ENCODE results near the gene SLC16A2.
A peak's percentile ranks its signal among the peaks of the same experiment; 100 is the strongest.

SLC16A2 gene

DNA sequence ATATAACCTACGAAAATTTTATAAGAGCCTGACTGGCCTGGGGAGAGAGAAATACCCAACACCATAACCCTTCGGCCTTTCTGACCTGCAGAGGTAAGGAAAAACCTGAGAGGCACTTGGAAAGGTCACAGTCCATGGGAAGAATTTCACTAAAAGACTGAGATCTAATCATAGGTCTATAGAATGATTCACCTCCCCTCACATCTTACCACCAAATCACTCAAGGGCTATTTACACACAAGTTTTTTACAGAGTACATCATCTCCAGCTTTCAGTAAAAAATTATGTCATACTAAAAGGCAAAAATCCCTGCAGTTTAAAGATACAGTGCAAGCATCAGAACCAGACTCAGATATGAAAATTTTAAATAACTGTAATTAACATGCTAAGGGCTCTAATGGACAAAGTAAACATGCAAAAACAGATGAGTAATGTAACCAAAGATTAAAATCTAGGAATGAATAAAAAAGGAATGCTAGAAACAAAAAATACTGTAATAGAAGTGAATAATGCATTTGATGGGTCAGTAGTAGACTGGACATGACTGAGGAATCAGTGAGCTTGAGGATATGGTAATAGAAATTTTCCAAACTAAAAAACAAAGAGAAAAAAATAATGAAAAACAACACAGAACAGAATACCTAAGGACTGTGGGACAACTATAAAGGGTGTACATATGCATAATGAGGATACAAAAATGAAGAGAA lies 32.1 kb upstream of the SLC16A2 start:
- TF ChIP-seq MYC (IDR thresholded peaks at IDR 0.05; ENCODE audit: low read depth, low read length), result no peak
- TF ChIP-seq POLR2A (IDR thresholded peaks at IDR 0.05; ENCODE audit: extremely low read depth, insufficient read length), result no peak
- no peak for DNase-seq (ENCODE audit: low read depth)
- no peak overlapping the region for H3K4me3 ChIP-seq (ENCODE audit: low read depth, low read length)

DNA sequence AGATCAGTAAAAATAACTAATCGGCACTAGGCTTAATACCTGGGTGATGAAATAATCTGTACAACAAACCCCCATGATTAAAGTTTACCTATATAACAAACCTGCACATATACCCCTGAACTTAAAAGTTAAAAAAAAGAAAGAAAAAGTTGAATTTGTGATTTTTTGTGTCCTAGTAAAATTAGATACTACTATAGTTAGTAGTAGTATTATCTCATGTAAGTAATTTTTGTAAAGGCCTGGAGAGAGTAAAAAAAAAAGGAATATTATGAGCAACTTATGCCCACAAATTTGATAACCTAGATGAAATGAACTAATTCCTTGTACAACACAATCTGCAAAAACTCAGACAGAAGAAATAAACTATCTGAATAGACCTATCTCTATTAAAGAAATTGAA lies 25.7 kb upstream of the SLC16A2 start:
- no peak for TF ChIP-seq MYC (IDR thresholded peaks at IDR 0.05; ENCODE audit: low read depth, low read length)
- TF ChIP-seq, protein P1, sequence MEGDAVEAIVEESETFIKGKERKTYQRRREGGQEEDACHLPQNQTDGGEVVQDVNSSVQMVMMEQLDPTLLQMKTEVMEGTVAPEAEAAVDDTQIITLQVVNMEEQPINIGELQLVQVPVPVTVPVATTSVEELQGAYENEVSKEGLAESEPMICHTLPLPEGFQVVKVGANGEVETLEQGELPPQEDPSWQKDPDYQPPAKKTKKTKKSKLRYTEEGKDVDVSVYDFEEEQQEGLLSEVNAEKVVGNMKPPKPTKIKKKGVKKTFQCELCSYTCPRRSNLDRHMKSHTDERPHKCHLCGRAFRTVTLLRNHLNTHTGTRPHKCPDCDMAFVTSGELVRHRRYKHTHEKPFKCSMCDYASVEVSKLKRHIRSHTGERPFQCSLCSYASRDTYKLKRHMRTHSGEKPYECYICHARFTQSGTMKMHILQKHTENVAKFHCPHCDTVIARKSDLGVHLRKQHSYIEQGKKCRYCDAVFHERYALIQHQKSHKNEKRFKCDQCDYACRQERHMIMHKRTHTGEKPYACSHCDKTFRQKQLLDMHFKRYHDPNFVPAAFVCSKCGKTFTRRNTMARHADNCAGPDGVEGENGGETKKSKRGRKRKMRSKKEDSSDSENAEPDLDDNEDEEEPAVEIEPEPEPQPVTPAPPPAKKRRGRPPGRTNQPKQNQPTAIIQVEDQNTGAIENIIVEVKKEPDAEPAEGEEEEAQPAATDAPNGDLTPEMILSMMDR (IDR thresholded peaks at IDR 0.05; ENCODE audit: low read depth, low read length), result no peak
- TF ChIP-seq, protein P2, sequence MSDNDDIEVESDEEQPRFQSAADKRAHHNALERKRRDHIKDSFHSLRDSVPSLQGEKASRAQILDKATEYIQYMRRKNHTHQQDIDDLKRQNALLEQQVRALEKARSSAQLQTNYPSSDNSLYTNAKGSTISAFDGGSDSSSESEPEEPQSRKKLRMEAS (IDR thresholded peaks at IDR 0.05; ENCODE audit: low read depth, low read length), result no peak
- no peak for TF ChIP-seq POLR2A (IDR thresholded peaks at IDR 0.05; ENCODE audit: extremely low read depth, insufficient read length)
- no peak overlapping the region for H3K4me3 ChIP-seq (ENCODE audit: low read depth, low read length)
- no peak for DNase-seq (ENCODE audit: low read depth)

DNA sequence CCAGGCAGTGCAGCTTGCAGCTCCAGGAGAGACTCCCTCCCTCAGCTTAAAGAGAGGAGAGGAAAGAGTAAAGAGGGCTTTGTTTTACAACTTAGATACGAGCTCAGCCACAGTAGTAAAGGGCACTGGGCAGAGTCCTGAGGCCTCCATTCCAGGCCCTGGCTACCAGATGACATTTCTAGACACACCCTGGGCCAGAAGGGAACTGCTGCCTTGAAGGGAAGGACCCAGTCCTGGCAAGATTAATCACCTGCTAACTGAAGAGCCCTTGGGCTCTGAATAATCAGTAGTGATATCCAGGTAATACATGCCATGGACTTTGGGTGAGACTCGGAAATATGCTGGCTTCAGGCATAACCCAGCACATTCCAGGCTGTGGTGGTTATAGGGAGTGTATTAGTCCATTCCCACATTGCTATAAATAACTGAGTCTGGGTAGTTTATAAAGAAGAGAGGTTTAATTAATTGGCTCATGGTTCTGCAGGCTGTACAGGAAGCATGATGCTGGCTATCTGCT lies 15.3 kb upstream of the SLC16A2 start:
- H3K4me3 ChIP-seq (ENCODE audit: low read depth, low read length), result no peak overlapping the region
- TF ChIP-seq, protein P2 (IDR thresholded peaks at IDR 0.05; ENCODE audit: low read depth, low read length), result no peak
- no peak for TF ChIP-seq POLR2A (IDR thresholded peaks at IDR 0.05; ENCODE audit: extremely low read depth, insufficient read length)
- TF ChIP-seq MYC (IDR thresholded peaks at IDR 0.05; ENCODE audit: low read depth, low read length), result no peak
- DNase-seq (ENCODE audit: low read depth), result no peak

DNA sequence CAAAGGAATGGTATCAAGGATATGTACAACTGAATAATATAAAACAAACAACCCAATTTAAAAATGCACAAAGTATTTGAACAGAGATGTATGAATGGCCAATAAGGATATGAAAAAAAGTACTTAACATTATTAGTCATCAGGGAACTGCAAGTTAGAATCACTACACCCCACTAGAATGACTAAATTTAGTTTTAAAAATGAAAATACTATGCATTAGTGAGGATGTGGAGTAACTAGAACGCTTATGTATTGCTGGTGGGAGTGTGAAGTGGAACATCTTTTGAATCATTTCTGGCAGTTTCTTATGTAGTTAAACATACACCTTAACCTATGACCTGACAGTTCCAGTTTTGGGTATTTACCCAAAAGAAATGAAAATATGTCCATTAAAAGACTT lies 13.0 kb upstream of the SLC16A2 start:
- TF ChIP-seq POLR2A (IDR thresholded peaks at IDR 0.05; ENCODE audit: extremely low read depth, insufficient read length) (no peak), MYC (IDR thresholded peaks at IDR 0.05; ENCODE audit: low read depth, low read length) (no peak)
- TF ChIP-seq, protein P1 (IDR thresholded peaks at IDR 0.05; ENCODE audit: low read depth, low read length), result no peak
- TF ChIP-seq, protein P2 (IDR thresholded peaks at IDR 0.05; ENCODE audit: low read depth, low read length), result no peak
- no peak overlapping the region for H3K4me3 ChIP-seq (ENCODE audit: low read depth, low read length)
- no peak for DNase-seq (ENCODE audit: low read depth)

DNA sequence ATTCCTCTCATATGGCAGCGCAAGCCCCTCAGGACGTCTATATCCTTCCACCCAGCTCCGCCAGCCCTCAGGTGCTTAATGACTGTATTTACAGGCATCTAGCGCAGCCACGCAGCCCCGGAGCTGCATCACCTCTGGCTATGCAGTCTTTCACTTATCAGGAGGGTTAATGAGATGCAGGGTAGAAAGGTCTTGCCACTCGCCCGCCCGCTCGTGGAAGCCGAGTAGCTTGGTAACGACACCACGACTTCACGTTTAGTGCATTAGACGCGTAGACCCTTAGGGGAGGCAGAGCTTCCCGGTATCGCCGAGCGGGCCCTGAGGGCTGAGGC lies 1.5 kb upstream of the SLC16A2 start:
- DNase-seq (ENCODE audit: low read depth), result no peak

DNA sequence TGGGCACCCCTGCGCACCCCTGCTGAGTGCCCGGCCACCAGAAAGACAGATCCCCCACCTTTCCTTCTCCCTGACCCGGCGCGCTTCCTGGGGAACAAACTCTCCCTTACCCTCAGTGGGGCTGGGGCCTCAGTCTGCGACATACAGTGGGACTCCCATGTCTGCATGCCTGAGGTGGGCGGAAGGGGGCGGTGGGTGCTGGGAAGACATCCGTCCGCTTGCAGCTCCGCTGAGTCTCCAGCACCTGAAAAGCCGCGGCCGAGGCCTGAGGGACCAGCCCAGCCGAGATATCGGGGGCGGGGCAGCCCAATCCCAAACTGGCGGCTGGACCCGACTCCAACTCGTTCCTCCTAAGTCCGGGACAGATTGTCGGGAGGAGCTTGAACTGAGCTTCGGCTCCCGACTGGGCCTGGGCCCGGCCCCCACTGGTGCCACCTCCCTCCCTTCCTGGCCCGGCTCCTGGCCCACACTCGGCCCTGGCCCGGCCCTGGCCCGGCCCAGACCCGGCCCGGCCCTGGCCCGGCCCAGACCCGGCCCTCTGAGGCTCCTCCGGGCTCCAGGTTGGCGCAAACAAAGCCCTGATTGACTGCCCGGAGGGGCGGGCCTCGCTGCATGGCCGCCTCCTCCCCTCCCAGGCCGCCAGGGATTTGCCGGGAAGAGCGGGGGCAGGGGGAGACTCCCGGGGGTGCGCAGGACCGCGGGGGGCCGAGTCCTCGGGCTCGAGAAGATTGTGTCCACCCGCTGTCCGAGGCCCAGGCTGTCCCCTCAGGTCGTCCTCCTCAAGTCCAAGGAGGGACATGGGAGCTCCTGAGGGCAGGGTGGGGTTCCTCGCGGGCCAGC lies 877 bp upstream of the SLC16A2 start:
- TF ChIP-seq POLR2A (IDR thresholded peaks at IDR 0.05; ENCODE audit: extremely low read depth, insufficient read length) (no peak), MYC (IDR thresholded peaks at IDR 0.05; ENCODE audit: low read depth, low read length) (no peak)
- TF ChIP-seq, protein P1 (IDR thresholded peaks at IDR 0.05; ENCODE audit: low read depth, low read length), result no peak
- TF ChIP-seq, protein P2 (IDR thresholded peaks at IDR 0.05; ENCODE audit: low read depth, low read length), result no peak
- peak overlapping the region; percentile 23 for H3K4me3 ChIP-seq (ENCODE audit: low read depth, low read length)
- peak; percentile 21 for DNase-seq (ENCODE audit: low read depth)

More for the DNA sequence above, 1.5 kb upstream of the SLC16A2 start:
- no peak overlapping the region for H3K4me3 ChIP-seq (ENCODE audit: low read depth, low read length)
- TF ChIP-seq, protein P2 (IDR thresholded peaks at IDR 0.05; ENCODE audit: low read depth, low read length), result no peak
- no peak for TF ChIP-seq MYC (IDR thresholded peaks at IDR 0.05; ENCODE audit: low read depth, low read length)
- no peak for TF ChIP-seq POLR2A (IDR thresholded peaks at IDR 0.05; ENCODE audit: extremely low read depth, insufficient read length)
- TF ChIP-seq, protein P1 (IDR thresholded peaks at IDR 0.05; ENCODE audit: low read depth, low read length), result no peak
